Tongue (tissue), 2 donors: ENCODE measurements around the gene PPM1A. TPM values are rescaled to one million over a fixed set of nuclear protein-coding genes. Genes with fewer than 3 reads are reported as not detected.

Experiments used
- DNase-seq: peaks from one replicate; pipeline ENCODE4 v3.0.0-alpha.2; 2015
- total RNA-seq: library from RNA; depleted of rRNA; stranded (reverse); fragments of >200 nt; gene quantifications from one replicate; pipeline ENCODE4 v1.2.3, GENCODE V29; 2014

Gene PPM1A
- total RNA-seq, 1 donor from 2014 or later = 65.3 TPM

DNA sequence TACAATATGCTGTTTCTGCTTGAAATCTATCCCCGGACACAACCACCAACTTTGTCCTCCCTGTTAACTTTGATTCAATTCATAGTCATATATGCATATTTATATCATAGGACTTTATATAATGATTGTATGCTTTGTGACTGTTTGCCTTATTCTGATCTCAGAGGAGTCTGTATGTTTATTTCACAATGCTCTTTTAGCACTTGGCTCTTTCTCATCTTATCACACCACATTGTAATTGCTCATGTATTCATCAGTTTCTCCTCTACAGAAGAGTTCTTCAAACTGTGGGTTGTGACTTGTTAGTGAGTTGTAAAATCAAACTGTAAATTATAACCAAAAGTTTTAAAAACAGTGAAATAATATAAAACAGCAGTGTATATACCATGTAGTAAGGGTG, 21.7 kb upstream of the PPM1A start:
- no peak for DNase-seq

DNA sequence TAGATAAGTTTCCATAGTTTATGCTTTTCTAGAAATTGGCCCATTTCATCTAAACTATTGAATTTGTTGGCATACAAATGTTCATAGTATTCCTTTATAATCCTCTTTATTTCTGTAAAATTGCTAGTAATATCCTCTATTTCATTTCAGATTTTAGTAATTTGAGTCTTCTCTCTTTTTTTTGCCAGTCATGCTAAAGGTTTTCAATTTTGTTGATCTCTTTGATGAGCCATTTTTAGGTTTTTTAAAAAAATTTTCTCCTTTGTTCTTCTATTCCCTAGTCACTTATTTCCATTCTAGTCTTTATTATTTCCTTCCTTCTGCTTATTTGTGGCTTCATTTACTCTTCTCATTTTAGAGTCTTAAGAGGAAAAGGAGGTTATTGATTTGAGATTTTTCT, 19.4 kb upstream of the PPM1A start:
- DNase-seq = no peak

GRCh38 chr14:60232185-60232584, 16.8 kb upstream of the PPM1A start:
- DNase-seq = no peak

DNA sequence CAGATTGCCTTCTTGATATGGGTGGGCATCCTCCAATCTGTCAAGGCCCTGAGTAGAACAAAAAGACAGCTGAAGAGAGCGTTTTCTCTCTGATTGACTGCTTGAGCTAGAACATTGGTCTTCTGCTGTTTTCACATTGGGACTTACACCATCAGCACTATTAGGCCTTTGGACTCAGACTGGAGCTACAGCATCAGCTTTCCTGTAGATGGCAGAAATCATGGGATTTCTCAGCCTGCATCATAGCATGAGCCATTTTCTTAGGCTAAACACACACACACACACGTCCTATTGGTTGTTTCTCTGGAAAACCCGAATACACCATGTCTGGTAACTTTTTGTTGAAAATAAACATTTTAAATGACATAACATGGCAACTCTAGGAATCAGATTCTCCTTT, 15.8 kb upstream of the PPM1A start:
- no peak for DNase-seq

- no peak for DNase-seq
Observed at GRCh38 chr14:60233891-60234290, 15.1 kb upstream of the PPM1A start.

- DNase-seq = no peak
Observed at GRCh38 chr14:60235440-60235839, 13.6 kb upstream of the PPM1A start.

GRCh38 chr14:60238955-60239354, 10.1 kb upstream of the PPM1A start:
- DNase-seq = no peak

GRCh38 chr14:60240139-60240856, 8.7 kb upstream of the PPM1A start:
- no peak for DNase-seq

GRCh38 chr14:60241091-60241490, 7.9 kb upstream of the PPM1A start:
- no peak for DNase-seq

- DNase-seq = no peak
Observed at GRCh38 chr14:60242429-60242828, 6.6 kb upstream of the PPM1A start.

DNA sequence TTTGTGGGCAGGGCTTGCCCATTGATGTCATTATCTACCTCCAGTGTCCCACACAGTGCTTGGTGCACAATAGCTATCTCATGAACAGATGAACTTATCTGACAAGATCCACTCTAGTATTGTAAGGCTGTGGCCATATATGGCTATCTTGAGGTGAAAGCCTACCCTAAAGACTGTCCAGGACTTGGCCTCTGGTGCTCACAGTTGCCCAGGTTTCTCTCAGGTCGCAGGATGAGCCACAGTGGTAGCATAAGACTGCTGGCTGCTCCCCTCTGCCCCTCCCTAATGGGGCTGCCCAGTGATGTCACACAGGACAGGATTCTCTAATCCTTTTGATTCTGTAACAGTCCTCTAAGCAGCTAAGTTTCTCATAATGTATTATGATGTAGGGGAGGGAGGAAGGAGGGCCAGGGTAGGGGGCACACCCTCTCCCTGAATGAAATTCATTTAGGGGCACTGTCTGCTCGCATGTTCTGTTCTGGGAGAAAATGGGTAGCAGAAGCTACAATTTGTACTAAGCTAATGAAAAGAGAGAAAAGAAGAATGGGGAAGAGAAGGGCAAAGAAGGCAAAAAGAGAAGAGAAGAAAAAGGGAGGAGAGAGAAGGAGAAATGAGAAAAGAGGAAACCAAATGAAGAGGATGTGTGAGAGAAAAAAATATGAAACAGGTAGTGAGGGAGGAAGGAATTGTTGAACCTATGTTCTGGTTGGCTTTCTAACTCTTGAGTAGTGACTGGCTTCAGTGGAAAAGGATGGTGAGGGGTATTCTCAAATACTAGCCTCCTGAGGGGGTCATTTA, 3.4 kb upstream of the PPM1A start:
- no peak for DNase-seq

DNA sequence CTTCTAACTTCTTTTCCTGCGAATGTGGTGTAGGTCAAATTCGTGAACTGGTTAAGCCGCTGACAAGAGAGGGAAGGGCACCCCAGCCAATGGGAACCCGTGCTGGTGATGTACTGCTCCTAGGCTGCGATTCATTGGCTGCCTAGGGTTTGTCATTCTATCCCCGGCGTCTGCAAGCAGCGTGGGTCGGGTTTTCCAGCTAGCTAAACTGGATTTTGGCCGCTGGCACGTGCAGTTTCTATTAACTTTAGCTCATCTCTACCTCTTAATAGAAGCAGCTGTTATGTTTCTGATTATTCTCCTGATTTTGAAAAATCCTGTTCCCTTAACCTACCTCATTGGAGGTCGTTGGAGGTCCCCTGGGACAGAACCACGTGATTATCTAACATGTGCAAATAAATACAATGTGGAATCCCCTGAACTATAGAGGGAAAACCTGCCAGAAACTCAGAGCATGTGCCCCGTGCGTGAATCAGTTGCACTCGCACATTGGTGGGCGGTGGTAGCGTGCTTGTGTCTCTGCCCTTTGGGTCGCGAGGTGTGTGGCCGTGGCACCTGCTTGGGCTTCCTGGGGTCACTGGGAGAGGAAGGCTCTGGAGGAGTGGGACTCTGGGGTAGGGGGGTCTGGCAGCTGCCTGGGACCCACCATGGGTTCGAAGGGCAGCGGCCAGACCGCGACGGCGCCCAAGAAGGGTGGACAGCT, 876 bp upstream of the PPM1A start:
- DNase-seq = peak; percentile 98

DNA sequence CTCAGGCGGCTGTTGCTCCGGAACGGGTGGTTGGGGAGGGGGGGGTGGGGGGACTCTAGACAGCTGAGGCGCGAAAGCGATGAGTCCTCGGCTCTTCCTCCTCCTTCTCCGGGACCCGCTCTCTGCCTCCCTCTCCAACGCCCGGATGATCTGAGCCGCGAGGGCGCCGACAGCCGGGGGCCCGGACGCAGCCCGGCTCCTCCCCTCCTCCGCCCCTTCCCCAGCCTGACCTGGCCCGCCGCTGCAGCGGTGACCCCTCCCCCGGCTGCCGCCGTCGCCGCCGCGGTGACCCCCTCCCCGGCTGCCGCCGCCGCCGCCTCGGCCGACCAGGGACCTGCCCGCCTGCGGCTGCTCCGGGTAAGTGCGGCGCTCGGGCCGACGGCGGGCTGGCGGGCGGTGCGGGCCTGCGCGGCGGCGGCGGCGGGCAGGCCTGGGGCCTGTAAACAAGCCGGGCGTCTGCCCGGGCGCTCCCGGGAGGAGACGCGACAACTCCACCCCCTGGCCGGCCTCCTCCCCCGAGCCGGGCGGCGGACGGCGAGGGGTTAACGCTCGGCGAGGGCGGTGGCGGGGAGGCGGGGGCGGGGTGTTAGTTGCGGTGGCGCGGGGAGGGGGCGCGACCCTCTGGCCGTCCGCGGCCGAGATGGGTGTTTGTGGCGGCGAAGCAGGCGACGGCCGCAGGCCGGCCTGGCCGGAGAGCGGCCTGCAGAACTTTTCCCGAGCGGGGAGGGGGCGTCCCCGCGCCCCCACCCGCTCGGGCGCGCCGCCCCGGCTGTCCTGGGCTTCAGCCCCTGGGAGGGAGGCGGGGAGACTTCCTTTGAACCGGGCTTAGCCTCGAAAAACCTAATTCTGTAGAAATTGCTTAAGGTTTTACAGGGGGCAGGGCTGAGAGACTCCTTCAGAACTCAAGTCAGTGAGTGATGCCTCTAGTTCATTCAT, 568 bp downstream of the PPM1A start:
- peak; percentile 90 for DNase-seq

GRCh38 chr14:60250257-60251035, 1.4 kb downstream of the PPM1A start:
- DNase-seq = peak; percentile 45

- no peak for DNase-seq
Observed at GRCh38 chr14:60251877-60252276, 2.9 kb downstream of the PPM1A start.

GRCh38 chr14:60252630-60253029, 3.6 kb downstream of the PPM1A start:
- DNase-seq = no peak

- DNase-seq = no peak
Observed at GRCh38 chr14:60253649-60254048, 4.6 kb downstream of the PPM1A start.

DNA sequence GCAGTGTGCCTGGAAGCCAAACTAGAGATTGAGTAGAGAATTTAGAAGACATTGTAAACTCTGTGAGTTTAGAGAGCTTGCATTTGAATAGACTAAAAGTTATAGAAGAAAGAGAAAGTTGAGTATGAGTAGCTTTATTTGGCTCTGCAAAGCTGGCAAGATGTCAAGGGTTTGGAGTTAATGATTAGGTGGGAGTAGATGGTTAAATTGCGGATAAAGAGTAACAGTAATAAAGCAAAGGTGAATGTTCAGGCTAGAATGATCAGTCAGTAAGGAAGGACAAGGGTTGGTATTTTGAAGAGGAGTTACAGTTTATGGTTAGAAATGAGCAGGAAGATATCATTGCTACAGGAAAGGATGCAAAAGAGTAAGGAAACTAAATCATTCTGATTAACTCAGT, 5.2 kb downstream of the PPM1A start:
- no peak for DNase-seq

DNA sequence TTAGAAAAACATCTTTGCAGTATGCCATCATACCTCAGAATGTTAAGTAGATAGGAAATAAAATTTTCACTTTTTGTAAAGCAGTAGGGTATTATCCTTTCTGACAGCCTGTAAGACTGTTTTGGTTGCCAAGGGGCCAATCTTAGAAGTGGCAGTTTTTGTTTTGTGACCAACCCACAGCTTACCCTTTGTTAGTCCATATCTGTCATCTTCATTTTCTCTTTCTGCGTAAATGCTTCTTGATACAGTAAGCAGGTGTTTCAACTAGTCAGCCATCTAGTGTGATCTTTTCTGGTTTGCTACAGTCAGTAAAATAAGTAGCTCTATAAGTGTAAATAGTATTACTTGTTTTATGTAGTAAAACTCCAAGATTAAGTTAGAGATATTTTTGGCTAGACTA, 8.8 kb downstream of the PPM1A start:
- DNase-seq = no peak

GRCh38 chr14:60265163-60265562, 16.1 kb downstream of the PPM1A start:
- no peak for DNase-seq
